GM12878 (cell line): ENCODE measurements around the gene TSC22D1. TPM values are rescaled to one million over a fixed set of nuclear protein-coding genes. Genes with fewer than 3 reads are reported as not detected.

Experiments
- ATAC-seq: fragments of 200-7000 bp; cut with Tn5 transposase; 3 replicates; pipeline ENCODE4 v1.9.1; 2020; ENCODE audit warnings: mild to moderate bottlenecking, moderate library complexity
- BruUV-seq: library from RNA; stranded (reverse); fragments of 400-500 nt; replicated peaks from 2 replicates; lab custom pipeline; 2021; lab: Mats Ljungman, UMichigan
- CTCF ChIA-PET: fragments of 300-600 bp; sonication (Branson Sonifier 250); formaldehyde crosslinking; extraction: SDS; loops from one replicate; lab custom pipeline; 2021; ENCODE audit warnings: inconsistent platforms; lab: Yijun Ruan, JAX
- POLR2A ChIA-PET: fragments of 350-600 bp; formaldehyde crosslinking; extraction: SDS; loops from one replicate; lab custom pipeline; 2021; ENCODE audit warnings: inconsistent platforms; lab: Charles Lee
- RAD21 ChIA-PET: fragments of 300-600 bp; sonication (Branson Sonifier 250); formaldehyde crosslinking; loops from one replicate; lab custom pipeline; 2023; ENCODE audit warnings: antibody characterized with exemption; ENCODE audit not compliant: unreplicated experiment; lab: Charles Lee
- SMC1A ChIA-PET: fragments of 300-600 bp; sonication (Branson Sonifier 250); formaldehyde crosslinking; loops from one replicate; lab custom pipeline; 2023; ENCODE audit not compliant: unreplicated experiment, uncharacterized antibody; lab: Charles Lee
- DNase-seq: peaks from one replicate; pipeline ENCODE4 v3.0.0-alpha.2; 2011; ENCODE audit warnings: low read depth, low spot score
- FAIRE-seq: peaks from 3 replicates; lab custom pipeline; 2011; peaks lifted over from hg19 to GRCh38; lab: Jason Lieb, UNC
- H2AFZ ChIP-seq: 2 replicates; pipeline ENCODE4 v1.6.0; 2011; ENCODE audit warnings: low read depth, low read length, control low read depth; ENCODE audit not compliant: control insufficient read depth
- H3K27ac ChIP-seq: 2 replicates; pipeline ENCODE4 v1.5.1; 2011; ENCODE audit warnings: control low read depth; ENCODE audit not compliant: control insufficient read depth, insufficient read depth
- H3K27me3 ChIP-seq, 2 experiments: replicated peaks in 1 of 2; 2 replicates each; pipeline versions ENCODE4 v1.6.0 to v1.6.1; 2011; ENCODE audit warnings: low read length in 1 of 2; ENCODE audit not compliant: control insufficient read depth in 2 of 2, insufficient read depth in 2 of 2
- H3K36me3 ChIP-seq, 2 experiments: 2 replicates each; pipeline ENCODE4 v1.5.1; 2011; ENCODE audit warnings: low read length in 1 of 2; ENCODE audit not compliant: control insufficient read depth in 2 of 2, insufficient read depth in 2 of 2
- H3K4me1 ChIP-seq: 2 replicates; pipeline ENCODE4 v1.6.1; 2011; ENCODE audit warnings: mild to moderate bottlenecking, low read length, moderate library complexity, mixed read lengths; ENCODE audit not compliant: control insufficient read depth, insufficient read depth
- H3K4me2 ChIP-seq: 2 replicates; pipeline ENCODE4 v1.6.0; 2011; ENCODE audit warnings: control low read depth; ENCODE audit not compliant: control insufficient read depth, insufficient read depth
- H3K4me3 ChIP-seq: fragments of 200-600 bp; sonication (generic); 2 replicates; pipeline ENCODE4 v1.5.1; 2016
- H3K79me2 ChIP-seq: 2 replicates; pipeline ENCODE4 v1.6.0; 2011; ENCODE audit warnings: low read length; ENCODE audit not compliant: control insufficient read depth, insufficient read depth
- H3K9ac ChIP-seq: 2 replicates; pipeline ENCODE4 v1.8.0; 2011; ENCODE audit warnings: low read length, control low read depth, mixed read lengths; ENCODE audit not compliant: control insufficient read depth, insufficient read depth
- H3K9me3 ChIP-seq: replicated peaks from 3 replicates; pipeline ENCODE4 v1.5.1; 2011; ENCODE audit warnings: mild to moderate bottlenecking, low read length; ENCODE audit not compliant: control insufficient read depth, insufficient read depth
- H4K20me1 ChIP-seq: 2 replicates; pipeline ENCODE4 v1.6.0; 2011; ENCODE audit not compliant: control insufficient read depth, insufficient read depth
- SKIL ChIP-seq: fragments of 450-650 bp; IDR thresholded peaks from 2 replicates; pipeline ENCODE4 v1.6.1; 2017; ENCODE audit warnings: mild to moderate bottlenecking, low read depth, inconsistent platforms; ENCODE audit not compliant: poor library complexity, severe bottlenecking
- SMC3 ChIP-seq: IDR thresholded peaks from 2 replicates; pipeline ENCODE4 v1.6.1; 2011; ENCODE audit warnings: low read length, improper control_type of control experiment, borderline replicate concordance
- SPI1 ChIP-seq: IDR thresholded peaks from 2 replicates; pipeline ENCODE4 v1.6.1; 2011; ENCODE audit warnings: low read depth, mild to moderate bottlenecking, low read length, moderate library complexity, borderline replicate concordance; ENCODE audit not compliant: insufficient read depth
- ZNF207 ChIP-seq: fragments of 450-650 bp; IDR thresholded peaks from 2 replicates; pipeline ENCODE4 v1.6.1; 2014; ENCODE audit warnings: antibody characterized with exemption, mild to moderate bottlenecking, borderline replicate concordance
- WGBS: methylation state at CpG from one replicate; pipeline ENCODE4 v1.1.6; 2016; ENCODE audit warnings: low lambda C conversion rate; ENCODE audit not compliant: insufficient replicate concordance, insufficient coverage; ENCODE audit errors: missing lambda C conversion rate; 5-methylcytosine and 5-hydroxymethylcytosine counted together
- in situ Hi-C: fragments of 300-500 bp; cut with MboI; formaldehyde crosslinking; loops from 9 replicates; pipeline ENCODE4 v1.14.3; 2018; ENCODE audit warnings: mixed read lengths
- intact Hi-C: fragments of 100-400 bp; cut with micrococcal nuclease; formaldehyde crosslinking; loops from one replicate; pipeline ENCODE4 v1.14.2; 2022; ENCODE audit not compliant: unreplicated experiment
- polyA plus RNA-seq, 11 experiments: library from polyadenylated mRNA; depleted of rRNA in 4 of 11; unstranded in 6 of 11; stranded (reverse) in 5 of 11; fragments of >200 nt; fragmentation: Nextera tagmentation in 4 of 11; fragmentation: Illumina TruSeq in 1 of 11; extraction: Ambion mirVana in 4 of 11; extraction: Trizol in 1 of 11; gene quantifications; 1 replicate in 1 of 11; 2 replicates in 10 of 11; pipeline versions ENCODE4 v1.2.1 to v1.2.3, GENCODE V29; 2011 to 2016; ENCODE audit warnings: inconsistent platforms in 2 of 11, missing spikeins in 2 of 11, low read depth in 1 of 11
- total RNA-seq, 4 experiments: library from RNA; depleted of rRNA in 3 of 4; stranded (reverse); fragments of >200 nt in 3 of 4; fragmentation: Illumina TruSeq in 1 of 4; extraction: Trizol in 1 of 4; gene quantifications; 2 replicates each; pipeline versions ENCODE4 v1.2.1 to v1.2.3, GENCODE V29; 2013 to 2021

The TSC22D1 gene
- total and polyA plus RNA-seq, 10 of the 15 experiments (the other 5 are each of a cell fraction or from before 2014, with no cell fraction given): 0.37 to 15.7 (median 7.5) TPM

- no peak for DNase-seq
- no peak overlapping the region for H3K4me3 ChIP-seq
- POLR2A ChIA-PET: no interaction called here
- no peaks in the 10 kb centered on the region for H3K36me3 ChIP-seq
- H3K9ac ChIP-seq: no peak overlapping the region
- H3K27me3 ChIP-seq: peaks cover 3 to 13% of the 10 kb centered on the region in 2 experiments
- H4K20me1 ChIP-seq: no peaks in the 10 kb centered on the region
- RAD21 ChIA-PET: no interaction called here
- CTCF ChIA-PET: interaction anchor here (0.8 to 3.4 kb wide), 13 partner anchors 9 to 536 kb away, joined by 3 to 18 read pairs (median 3); no protein-coding TSS in a partner anchor
- intact Hi-C loops: loop anchor here (5.0 kb wide), 1 partner anchor 197 kb away; no protein-coding TSS in a partner anchor
- H3K79me2 ChIP-seq: no peaks in the 10 kb centered on the region
- FAIRE-seq: no peak
- peaks cover 5% of the 10 kb centered on the region for H3K4me1 ChIP-seq
- SMC1A ChIA-PET: interaction anchor here (0.9 to 1.5 kb wide), 3 partner anchors 392 to 534 kb away, joined by 3 to 16 read pairs (median 4); no protein-coding TSS in a partner anchor
- in situ Hi-C loops: loop anchor here (5.0 kb wide), 3 partner anchors 247 to 532 kb away; no protein-coding TSS in a partner anchor
- TF ChIP-seq SPI1 (0 out of 2 replicates have a peak, but pooled peaks have one; percentile 11), ZNF207 (no peak)
- TF ChIP-seq, all 136 proteins: peak for 1
- no TSS peak for BruUV-seq
- H3K27ac ChIP-seq: no peak overlapping the region
- no peaks in the 10 kb centered on the region for H3K9me3 ChIP-seq
- no peak overlapping the region for H3K4me2 ChIP-seq
- 17% methylated on average over 4 of the region's 4 CpGs for WGBS
- ATAC-seq: no peak
- H2AFZ ChIP-seq: no peak overlapping the region
Measured at GRCh38 chr13:44439452-44440024, 136.6 kb downstream of the TSC22D1 start.

- no peaks in the 10 kb centered on the region for H4K20me1 ChIP-seq
- no peak overlapping the region for H2AFZ ChIP-seq
- no peak overlapping the region for H3K9ac ChIP-seq
- in situ Hi-C loops: loop anchor here (5.0 kb wide), 3 partner anchors 246 to 531 kb away; no protein-coding TSS in a partner anchor
- no peaks in the 10 kb centered on the region for H3K79me2 ChIP-seq
- intact Hi-C loops: loop anchor here (1.0 to 5.0 kb wide), 4 partner anchors 196 to 530 kb away; no protein-coding TSS in a partner anchor
- DNase-seq (no peak), FAIRE-seq (no peak), ATAC-seq (no peak)
- peaks cover 3 to 15% of the 10 kb centered on the region in 2 experiments for H3K27me3 ChIP-seq
- ChIA-PET SMC1A (interaction anchor here (0.7 to 1.5 kb wide), 5 partner anchors 10 to 533 kb away, joined by 3 to 16 read pairs (median 3); no protein-coding TSS in a partner anchor), CTCF (interaction anchor here (0.6 to 3.4 kb wide), 13 partner anchors 8 to 539 kb away, joined by 3 to 25 read pairs (median 4); no protein-coding TSS in a partner anchor), POLR2A (no interaction called here), RAD21 (interaction anchor here (1.5 kb wide), 1 partner anchor 530 kb away, joined by 6 read pairs; no protein-coding TSS in a partner anchor)
- 0% methylated on average over 3 of the region's 3 CpGs for WGBS
- H3K4me1 ChIP-seq: peaks cover 5% of the 10 kb centered on the region
- H3K9me3 ChIP-seq: no peaks in the 10 kb centered on the region
- H3K4me2 ChIP-seq: no peak overlapping the region
- TF ChIP-seq SKIL (no peak), SMC3 (0 out of 2 replicates have a peak, but pooled peaks have one; percentile 0)
- BruUV-seq: no TSS peak
- H3K4me3 ChIP-seq: no peak overlapping the region
- no peak overlapping the region for H3K27ac ChIP-seq
- no peaks in the 10 kb centered on the region for H3K36me3 ChIP-seq
Measured at GRCh38 chr13:44438234-44438579, 137.9 kb downstream of the TSC22D1 start.
